Epithelial cell of esophagus (primary cell): Measurements from ENCODE around the gene MAN1A2.

ENCODE experiments used
- DNase-seq: peaks from one replicate; pipeline ENCODE4 v3.0.0; 2010; ENCODE audit warnings: low read depth
- H3K4me3 ChIP-seq: 2 replicates; pipeline ENCODE4 v1.5.1; 2011; ENCODE audit warnings: mild to moderate bottlenecking, low read length, control low read depth
- CTCF ChIP-seq: IDR thresholded peaks from 2 replicates; pipeline ENCODE4 v1.5.1; 2011; ENCODE audit warnings: low read depth, mild to moderate bottlenecking, low read length, control low read depth, inconsistent platforms; ENCODE audit not compliant: insufficient read depth; ENCODE audit errors: missing control alignments

MAN1A2 gene

GRCh38 chr1:117371441-117372151 lies 4.3 kb downstream of the MAN1A2 start:
- no peak for DNase-seq
- H3K4me3 ChIP-seq: no peak overlapping the region
- no peak for TF ChIP-seq CTCF

- H3K4me3 ChIP-seq: no peak overlapping the region
- no peak for TF ChIP-seq CTCF
- peak; percentile 74 for DNase-seq
These were observed 5.7 kb downstream of the MAN1A2 start for GRCh38 chr1:117372863-117373412.

- TF ChIP-seq CTCF: no peak
- H3K4me3 ChIP-seq: no peak overlapping the region
- no peak for DNase-seq
These were observed 6.7 kb downstream of the MAN1A2 start for GRCh38 chr1:117373932-117374331.

- no peak for DNase-seq
- TF ChIP-seq CTCF: no peak
- H3K4me3 ChIP-seq: no peak overlapping the region
These were observed 8.1 kb downstream of the MAN1A2 start for GRCh38 chr1:117375327-117375726.

- no peak for TF ChIP-seq CTCF
- no peak overlapping the region for H3K4me3 ChIP-seq
- no peak for DNase-seq
These were observed 19.9 kb downstream of the MAN1A2 start for GRCh38 chr1:117387060-117387633.

- no peak for TF ChIP-seq CTCF
- no peak overlapping the region for H3K4me3 ChIP-seq
- no peak for DNase-seq
These were observed 21.1 kb downstream of the MAN1A2 start for GRCh38 chr1:117388328-117388727.

- no peak for TF ChIP-seq CTCF
- DNase-seq: no peak
- no peak overlapping the region for H3K4me3 ChIP-seq
These were observed 22.0 kb downstream of the MAN1A2 start for GRCh38 chr1:117389284-117389683.
